Regular cardiac myocyte (primary cell): Measurements from ENCODE around the gene ARSG. TPM values are rescaled to one million over a fixed set of nuclear protein-coding genes. Genes with fewer than 3 reads are reported as not detected.

Experiments
- total RNA-seq: library from RNA; depleted of rRNA; stranded (reverse); fragments of >200 nt; gene quantifications from 2 replicates; pipeline ENCODE4 v1.2.3, GENCODE V29; 2014

Gene ARSG
- total RNA-seq = 2.9 and 5.9 TPM in 2 replicates

DNA sequence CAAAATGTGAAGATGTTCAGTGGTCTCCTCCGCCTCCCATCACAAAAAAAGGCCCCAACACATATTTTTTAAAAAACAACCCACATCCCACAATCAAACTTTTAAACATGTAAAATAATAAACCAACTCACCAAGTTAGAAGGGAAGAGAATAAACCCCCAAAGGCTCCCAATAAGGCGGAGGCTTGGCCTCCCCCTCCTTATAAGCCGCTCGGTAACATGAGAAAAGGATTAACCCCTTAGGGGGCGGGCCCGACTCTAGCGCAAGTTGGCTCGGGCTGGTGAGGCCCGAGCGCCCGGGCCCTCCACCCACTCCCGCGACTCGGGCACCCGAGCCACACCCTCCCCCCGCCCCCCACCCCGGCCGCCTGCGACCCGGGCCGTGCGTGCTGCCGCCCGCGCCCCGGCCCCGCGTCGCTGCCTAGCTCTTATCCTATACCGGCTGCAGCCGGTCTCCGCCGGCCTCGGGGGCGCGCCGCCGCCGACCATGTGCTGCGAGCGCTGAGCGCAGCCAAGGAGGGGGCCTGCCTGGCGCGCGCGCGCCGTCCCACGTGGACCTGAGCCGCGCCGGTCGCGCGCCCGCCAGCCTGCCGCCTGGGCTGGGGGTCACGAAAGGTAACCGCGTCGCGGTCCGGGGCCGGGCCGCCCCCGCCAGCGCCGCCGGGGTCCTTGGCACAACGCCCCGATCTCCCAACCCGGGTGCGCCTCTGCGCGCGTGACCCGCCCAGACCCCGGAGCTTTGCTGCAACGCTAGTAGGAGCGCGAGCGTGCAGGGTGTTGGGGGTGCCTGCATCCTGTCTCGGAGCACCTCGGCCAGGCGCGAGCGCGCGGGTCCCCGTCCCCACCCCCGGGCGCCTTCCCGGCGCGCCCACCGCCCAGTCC is at the start of gene ARSG, which contains the start of gene SLC16A6:
Gene ARSG (plus strand): TSS at position 541 of the 881 bp plus-strand sequence. CDS start 15,999 bp downstream, outside the sequence.
Gene SLC16A6 (minus strand): TSS at position 173 of the 881 bp plus-strand sequence. CDS start 12,807 bp downstream, outside the sequence.

DNA sequence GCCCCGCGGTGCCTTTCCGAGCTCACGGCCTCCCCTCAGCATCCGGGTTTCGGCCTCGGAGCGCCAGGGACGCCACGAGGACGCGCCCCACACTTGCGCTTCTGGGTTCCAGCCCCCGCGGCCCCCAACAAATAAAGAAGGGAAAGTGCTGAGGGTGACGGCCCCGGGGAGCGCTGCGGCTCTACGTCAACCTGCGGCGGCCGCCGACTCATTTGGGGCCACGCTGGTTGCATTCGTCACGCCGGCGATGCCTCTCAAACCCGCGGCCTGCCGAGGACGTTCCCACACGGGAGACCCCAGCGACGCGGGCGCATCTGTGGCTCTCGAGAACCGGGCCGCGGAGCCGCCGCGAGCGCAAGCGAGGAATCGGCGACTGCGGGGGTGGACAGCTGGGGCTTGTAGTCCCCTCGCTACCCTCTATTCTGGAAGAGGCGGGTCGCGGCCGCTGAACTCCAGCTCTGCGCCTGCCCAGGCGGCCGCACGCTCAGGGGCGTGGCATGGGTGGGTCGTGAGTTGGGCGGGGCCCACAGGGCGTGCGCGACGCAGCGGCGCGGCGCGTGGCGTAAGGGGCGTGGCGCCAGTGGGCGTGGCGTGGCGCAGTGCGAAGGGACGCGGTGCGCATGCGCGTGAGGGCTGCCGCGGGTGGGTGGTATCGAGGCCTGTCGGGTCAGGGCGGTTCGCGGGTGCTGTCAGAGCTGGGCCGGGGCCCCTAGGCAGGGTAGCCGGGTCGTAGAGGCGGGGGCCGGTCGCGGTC is 43.7 kb upstream of the ARSG start, which contains the start of gene AMZ2:
Gene AMZ2 (plus strand): TSS at position 599 of the 754 bp plus-strand sequence. CDS start 2,145 bp downstream, outside the sequence.

DNA sequence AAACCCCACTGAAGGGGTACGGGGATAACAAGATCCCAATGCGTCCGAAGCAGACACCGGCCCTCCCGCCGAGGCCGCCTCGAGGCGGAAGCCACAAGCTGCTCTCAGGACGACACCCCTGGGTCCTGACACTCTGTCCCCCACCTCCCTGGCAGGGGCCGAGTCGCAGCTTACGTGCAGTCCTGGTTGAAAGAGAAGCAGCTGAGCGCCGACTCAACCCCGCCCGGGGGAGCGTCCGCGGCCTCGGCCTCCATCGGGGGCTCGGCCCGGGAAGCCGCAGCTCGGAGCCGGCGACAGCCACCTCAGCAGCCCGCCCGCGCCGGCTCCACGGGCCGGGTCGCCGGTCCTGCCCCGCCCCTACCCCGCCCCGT is 165.9 kb downstream of the ARSG start, which contains the start of gene WIPI1:
Gene WIPI1 (minus strand): TSS at position 329 of the 371 bp plus-strand sequence. CDS start 75 bp downstream, at position 254.

Other genes with a start within 250 kb of the ARSG start
- 79.2 and 90.8 TPM in 2 replicates for gene AMZ2, start 43.5 kb upstream of the ARSG start, total RNA-seq
- gene SLC16A6, start 368 bp upstream of the ARSG start, total RNA-seq = 0.19 and 3.1 TPM in 2 replicates
- 86.8 and 162 TPM in 2 replicates for gene WIPI1, start 166.0 kb downstream of the ARSG start, total RNA-seq
- 370 and 384 TPM in 2 replicates for gene PRKAR1A, start 220.9 kb downstream of the ARSG start, total RNA-seq